Body of pancreas (tissue), 4 donors: ENCODE results near the gene CYP4V2. TPM values are rescaled to one million over a fixed set of nuclear protein-coding genes. Genes with fewer than 3 reads are reported as not detected.

Experiments used
- ATAC-seq: fragments of 150-250 bp; one replicate; pipeline ENCODE4 v1.9.1; 2016
- DNase-seq, 4 donors: peaks; one replicate each; pipeline ENCODE4 v3.0.0-alpha.2; 2019
- H3K27ac ChIP-seq, 4 donors: fragments of 200-600 bp; sonication (generic); 1 replicate in 3 of 4; 2 replicates in 1 of 4; pipeline versions ENCODE4 v1.5.1 to v1.6.1; 2016 to 2019; ENCODE audit warnings: mild to moderate bottlenecking in 1 of 4, mixed read lengths in 1 of 4, moderate library complexity in 1 of 4
- H3K27me3 ChIP-seq, 2 donors: fragments of 200-600 bp; sonication (generic); one replicate each; pipeline ENCODE4 v1.6.0; 2016; ENCODE audit warnings: mild to moderate bottlenecking in 1 of 2
- H3K36me3 ChIP-seq, 2 donors: fragments of 200-600 bp; sonication (generic); replicated peaks in 1 of 2; 2 replicates each; pipeline ENCODE4 v1.5.1; 2016; ENCODE audit warnings: low read depth in 2 of 2; ENCODE audit not compliant: insufficient read depth in 1 of 2
- H3K4me1 ChIP-seq: fragments of 200-600 bp; sonication (generic); one replicate; pipeline ENCODE4 v1.6.0; 2016
- H3K4me3 ChIP-seq, 2 donors: fragments of 200-600 bp; sonication (generic); 1 replicate in 1 of 2; 2 replicates in 1 of 2; pipeline ENCODE4 v1.5.1; 2016 to 2019
- H3K9me3 ChIP-seq, 3 donors: fragments of 200-600 bp; sonication (generic); 1 replicate in 2 of 3; 2 replicates in 1 of 3; pipeline ENCODE4 v1.5.1; 2016
- POLR2A ChIP-seq, 3 donors: fragments of 450-650 bp; IDR thresholded peaks; one replicate each; pipeline ENCODE4 v1.6.1; 2016; ENCODE audit warnings: antibody characterized with exemption in 3 of 3, mild to moderate bottlenecking in 2 of 3
- WGBS, 2 donors: methylation state at CpG; one replicate each; pipeline ENCODE4 v1.1.5; 2017; 5-methylcytosine and 5-hydroxymethylcytosine counted together
- intact Hi-C: fragments of 100-400 bp; cut with DNase I; formaldehyde crosslinking; loops from one replicate; pipeline ENCODE4 v1.15.1; 2023
- total RNA-seq, 2 donors: library from RNA; depleted of rRNA; stranded (reverse); fragments of >200 nt; gene quantifications; one replicate each; pipeline ENCODE4 v1.1.0, GENCODE V29; 2016
- TF ChIP-seq, protein P1 (sequence below), 7 experiments: fragments of 450-650 bp in 4 of 7; fragments of 200-600 bp in 3 of 7; sonication (generic) in 3 of 7; IDR thresholded peaks; one replicate each; pipeline ENCODE4 v1.5.1; 2016 to 2019; ENCODE audit warnings: antibody characterized with exemption in 7 of 7

The CYP4V2 gene
- total RNA-seq, 2 donors from 2014 or later, result 62.8 to 65.3 TPM

DNA sequence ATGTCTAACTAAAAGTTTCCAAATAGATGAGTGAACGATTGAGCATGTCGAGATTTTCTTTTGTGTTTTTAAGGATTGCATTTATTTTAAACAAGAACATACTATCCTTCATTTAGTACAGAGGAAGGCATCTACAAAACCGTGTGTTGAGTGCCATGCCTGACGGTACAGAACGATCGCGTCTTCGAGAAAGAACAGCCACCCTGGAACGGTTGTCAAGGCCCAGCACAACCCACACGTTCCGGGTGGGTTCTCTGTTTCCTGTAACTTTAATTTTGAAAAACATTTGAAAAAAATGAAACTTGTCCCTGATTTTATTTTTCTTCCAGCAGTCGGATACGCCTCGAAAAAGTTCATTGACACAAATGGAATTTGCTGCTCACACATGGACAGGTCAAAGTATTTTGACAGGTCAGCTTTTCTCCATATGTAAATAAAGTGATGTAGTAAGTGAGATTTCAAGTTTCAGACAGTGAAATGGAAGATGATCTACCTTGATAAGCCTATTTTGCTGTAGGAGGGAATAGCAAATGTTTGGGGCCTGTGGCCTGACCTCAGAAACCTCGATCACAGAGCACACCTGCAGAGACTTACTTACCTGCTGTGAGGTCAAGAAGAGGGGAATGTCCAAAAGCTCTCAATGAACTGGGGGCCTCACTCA lies 24.4 kb upstream of the CYP4V2 start:
- ATAC-seq (no peak), DNase-seq (no peak)
- 92% methylated on average over 15 of the region's 15 CpGs for WGBS, 2 donors
- intact Hi-C loops, result no loop called here
- no peak overlapping the region for H3K27ac ChIP-seq
- peaks cover 2% of the 10 kb centered on the region for H3K4me1 ChIP-seq
- TF ChIP-seq, protein P1, sequence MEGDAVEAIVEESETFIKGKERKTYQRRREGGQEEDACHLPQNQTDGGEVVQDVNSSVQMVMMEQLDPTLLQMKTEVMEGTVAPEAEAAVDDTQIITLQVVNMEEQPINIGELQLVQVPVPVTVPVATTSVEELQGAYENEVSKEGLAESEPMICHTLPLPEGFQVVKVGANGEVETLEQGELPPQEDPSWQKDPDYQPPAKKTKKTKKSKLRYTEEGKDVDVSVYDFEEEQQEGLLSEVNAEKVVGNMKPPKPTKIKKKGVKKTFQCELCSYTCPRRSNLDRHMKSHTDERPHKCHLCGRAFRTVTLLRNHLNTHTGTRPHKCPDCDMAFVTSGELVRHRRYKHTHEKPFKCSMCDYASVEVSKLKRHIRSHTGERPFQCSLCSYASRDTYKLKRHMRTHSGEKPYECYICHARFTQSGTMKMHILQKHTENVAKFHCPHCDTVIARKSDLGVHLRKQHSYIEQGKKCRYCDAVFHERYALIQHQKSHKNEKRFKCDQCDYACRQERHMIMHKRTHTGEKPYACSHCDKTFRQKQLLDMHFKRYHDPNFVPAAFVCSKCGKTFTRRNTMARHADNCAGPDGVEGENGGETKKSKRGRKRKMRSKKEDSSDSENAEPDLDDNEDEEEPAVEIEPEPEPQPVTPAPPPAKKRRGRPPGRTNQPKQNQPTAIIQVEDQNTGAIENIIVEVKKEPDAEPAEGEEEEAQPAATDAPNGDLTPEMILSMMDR (IDR thresholded peaks at IDR 0.05), result no peak
- TF ChIP-seq POLR2A (IDR thresholded peaks at IDR 0.05), result no peak
- H3K9me3 ChIP-seq, result no peaks in the 10 kb centered on the region
- H3K36me3 ChIP-seq, result peaks cover 0 to 2% of the 10 kb centered on the region in 2 donors
- H3K27me3 ChIP-seq, result no peaks in the 10 kb centered on the region
- H3K4me3 ChIP-seq, result no peak overlapping the region

DNA sequence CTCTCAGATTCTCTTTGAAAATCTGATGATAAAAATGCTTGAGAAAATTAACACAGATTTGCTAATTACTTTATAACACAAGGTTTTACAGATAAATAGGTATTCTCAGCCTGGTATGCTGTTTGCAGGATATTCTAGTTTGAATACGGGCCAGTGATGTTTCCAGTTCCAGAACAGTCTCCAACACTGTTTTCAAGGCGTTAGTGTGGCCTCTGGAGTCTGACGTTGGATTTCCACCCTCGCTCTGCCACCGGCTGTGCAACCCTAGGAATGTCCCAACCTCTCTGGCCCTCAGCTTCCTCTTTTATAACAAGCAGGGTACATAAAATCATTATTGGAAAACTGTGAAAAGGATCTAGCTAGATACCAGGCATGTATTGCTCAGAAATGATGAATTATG lies 23.8 kb upstream of the CYP4V2 start:
- 88 to 89% methylated on average over 5 of the region's 5 CpGs for WGBS, 2 donors
- TF ChIP-seq, protein P1 (IDR thresholded peaks at IDR 0.05), result no peak
- no peak for TF ChIP-seq POLR2A (IDR thresholded peaks at IDR 0.05)
- ATAC-seq, result no peak

DNA sequence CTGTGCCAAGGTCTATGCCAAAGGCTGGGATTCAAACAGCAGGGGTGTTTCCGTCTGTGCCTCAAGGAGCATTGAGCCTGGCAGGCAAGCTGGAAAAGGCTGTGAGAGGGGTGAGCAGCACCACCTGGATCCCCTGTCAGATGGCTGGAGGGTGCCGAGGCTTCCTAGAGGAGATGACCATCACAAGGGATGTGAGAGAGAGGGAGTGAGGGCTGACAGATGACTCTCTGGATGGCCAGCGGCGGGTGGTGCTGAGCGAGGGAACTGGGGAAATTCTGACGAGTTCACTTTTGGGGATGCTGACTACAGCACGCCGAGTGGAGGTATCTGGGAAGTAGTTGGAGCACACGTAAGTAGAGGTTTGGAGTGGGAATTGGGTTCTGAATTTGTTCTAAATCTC lies 22.6 kb upstream of the CYP4V2 start:
- DNase-seq, result no peak

More for the DNA sequence above, 23.8 kb upstream of the CYP4V2 start:
- Histone ChIP-seq H3K36me3 (peaks cover 0 to 2% of the 10 kb centered on the region in 2 donors), H3K27me3 (no peaks in the 10 kb centered on the region), H3K9me3 (no peaks in the 10 kb centered on the region), H3K4me1 (peaks cover 6% of the 10 kb centered on the region), H3K27ac (no peak overlapping the region), H3K4me3 (no peak overlapping the region)
- DNase-seq, result no peak
- intact Hi-C loops, result no loop called here

GRCh38 chr4:186169333-186169944 lies 21.9 kb upstream of the CYP4V2 start:
- ATAC-seq, result no peak
- peaks cover 7% of the 10 kb centered on the region for H3K4me1 ChIP-seq
- 89 to 93% methylated on average over 16 to 18 of the region's 18 CpGs for WGBS, 2 donors
- intact Hi-C loops, result no loop called here
- no peak for TF ChIP-seq POLR2A (IDR thresholded peaks at IDR 0.05)
- TF ChIP-seq, protein P1 (IDR thresholded peaks at IDR 0.05), result no peak
- no peak overlapping the region for H3K27ac ChIP-seq
- H3K4me3 ChIP-seq, result no peak overlapping the region
- DNase-seq, result no peak
- peaks cover 0 to 2% of the 10 kb centered on the region in 2 donors for H3K36me3 ChIP-seq
- no peaks in the 10 kb centered on the region for H3K9me3 ChIP-seq
- no peaks in the 10 kb centered on the region for H3K27me3 ChIP-seq

More for the DNA sequence above, 22.6 kb upstream of the CYP4V2 start:
- H3K4me3 ChIP-seq, result no peak overlapping the region
- H3K27ac ChIP-seq, result no peak overlapping the region
- ATAC-seq, result no peak
- intact Hi-C loops, result no loop called here
- no peak for TF ChIP-seq POLR2A (IDR thresholded peaks at IDR 0.05)
- TF ChIP-seq, protein P1 (IDR thresholded peaks at IDR 0.05), result no peak
- H3K36me3 ChIP-seq, result peaks cover 0 to 2% of the 10 kb centered on the region in 2 donors
- 85 to 88% methylated on average over 9 of the region's 9 CpGs for WGBS, 2 donors
- peaks cover 7% of the 10 kb centered on the region for H3K4me1 ChIP-seq
- no peaks in the 10 kb centered on the region for H3K27me3 ChIP-seq
- H3K9me3 ChIP-seq, result no peaks in the 10 kb centered on the region
